GM12878 (cell line): Measurements from ENCODE around the gene MYO1E. TPM values are rescaled to one million over a fixed set of nuclear protein-coding genes. Genes with fewer than 3 reads are reported as not detected.
A peak's percentile ranks its signal among the peaks of the same experiment; 100 is the strongest.

Source experiments
- ATAC-seq: fragments of 200-7000 bp; cut with Tn5 transposase; 3 replicates; pipeline ENCODE4 v1.9.1; 2020; ENCODE audit warnings: mild to moderate bottlenecking, moderate library complexity
- BruUV-seq: library from RNA; stranded (reverse); fragments of 400-500 nt; replicated peaks from 2 replicates; lab custom pipeline; 2021; lab: Mats Ljungman, UMichigan
- CTCF ChIA-PET: fragments of 300-600 bp; sonication (Branson Sonifier 250); formaldehyde crosslinking; extraction: SDS; loops from one replicate; lab custom pipeline; 2021; ENCODE audit warnings: inconsistent platforms; lab: Yijun Ruan, JAX
- POLR2A ChIA-PET: fragments of 350-600 bp; formaldehyde crosslinking; extraction: SDS; loops from one replicate; lab custom pipeline; 2021; ENCODE audit warnings: inconsistent platforms; lab: Charles Lee
- RAD21 ChIA-PET: fragments of 300-600 bp; sonication (Branson Sonifier 250); formaldehyde crosslinking; loops from one replicate; lab custom pipeline; 2023; ENCODE audit warnings: antibody characterized with exemption; ENCODE audit not compliant: unreplicated experiment; lab: Charles Lee
- SMC1A ChIA-PET: fragments of 300-600 bp; sonication (Branson Sonifier 250); formaldehyde crosslinking; loops from one replicate; lab custom pipeline; 2023; ENCODE audit not compliant: unreplicated experiment, uncharacterized antibody; lab: Charles Lee
- DNase-seq: peaks from one replicate; pipeline ENCODE4 v3.0.0-alpha.2; 2011; ENCODE audit warnings: low read depth, low spot score
- FAIRE-seq: peaks from 3 replicates; lab custom pipeline; 2011; peaks lifted over from hg19 to GRCh38; lab: Jason Lieb, UNC
- H2AFZ ChIP-seq: 2 replicates; pipeline ENCODE4 v1.6.0; 2011; ENCODE audit warnings: low read depth, low read length, control low read depth; ENCODE audit not compliant: control insufficient read depth
- H3K27ac ChIP-seq: 2 replicates; pipeline ENCODE4 v1.5.1; 2011; ENCODE audit warnings: control low read depth; ENCODE audit not compliant: control insufficient read depth, insufficient read depth
- H3K27me3 ChIP-seq, 2 experiments: replicated peaks in 1 of 2; 2 replicates each; pipeline versions ENCODE4 v1.6.0 to v1.6.1; 2011; ENCODE audit warnings: low read length in 1 of 2; ENCODE audit not compliant: control insufficient read depth in 2 of 2, insufficient read depth in 2 of 2
- H3K36me3 ChIP-seq, 2 experiments: 2 replicates each; pipeline ENCODE4 v1.5.1; 2011; ENCODE audit warnings: low read length in 1 of 2; ENCODE audit not compliant: control insufficient read depth in 2 of 2, insufficient read depth in 2 of 2
- H3K4me1 ChIP-seq: 2 replicates; pipeline ENCODE4 v1.6.1; 2011; ENCODE audit warnings: mild to moderate bottlenecking, low read length, moderate library complexity, mixed read lengths; ENCODE audit not compliant: control insufficient read depth, insufficient read depth
- H3K4me2 ChIP-seq: 2 replicates; pipeline ENCODE4 v1.6.0; 2011; ENCODE audit warnings: control low read depth; ENCODE audit not compliant: control insufficient read depth, insufficient read depth
- H3K4me3 ChIP-seq: fragments of 200-600 bp; sonication (generic); 2 replicates; pipeline ENCODE4 v1.5.1; 2016
- H3K79me2 ChIP-seq: 2 replicates; pipeline ENCODE4 v1.6.0; 2011; ENCODE audit warnings: low read length; ENCODE audit not compliant: control insufficient read depth, insufficient read depth
- H3K9ac ChIP-seq: 2 replicates; pipeline ENCODE4 v1.8.0; 2011; ENCODE audit warnings: low read length, control low read depth, mixed read lengths; ENCODE audit not compliant: control insufficient read depth, insufficient read depth
- H3K9me3 ChIP-seq: replicated peaks from 3 replicates; pipeline ENCODE4 v1.5.1; 2011; ENCODE audit warnings: mild to moderate bottlenecking, low read length; ENCODE audit not compliant: control insufficient read depth, insufficient read depth
- H4K20me1 ChIP-seq: 2 replicates; pipeline ENCODE4 v1.6.0; 2011; ENCODE audit not compliant: control insufficient read depth, insufficient read depth
- POLR2AphosphoS2 ChIP-seq: IDR thresholded peaks from 2 replicates; pipeline ENCODE4 v1.6.1; 2011; ENCODE audit warnings: low read depth, mild to moderate bottlenecking, low read length, improper control_type of control experiment, moderate library complexity
- WGBS: methylation state at CpG from one replicate; pipeline ENCODE4 v1.1.6; 2016; ENCODE audit warnings: low lambda C conversion rate; ENCODE audit not compliant: insufficient replicate concordance, insufficient coverage; ENCODE audit errors: missing lambda C conversion rate; 5-methylcytosine and 5-hydroxymethylcytosine counted together
- in situ Hi-C: fragments of 300-500 bp; cut with MboI; formaldehyde crosslinking; loops from 9 replicates; pipeline ENCODE4 v1.14.3; 2018; ENCODE audit warnings: mixed read lengths
- intact Hi-C: fragments of 100-400 bp; cut with micrococcal nuclease; formaldehyde crosslinking; loops from one replicate; pipeline ENCODE4 v1.14.2; 2022; ENCODE audit not compliant: unreplicated experiment
- polyA plus RNA-seq, 11 experiments: library from polyadenylated mRNA; depleted of rRNA in 4 of 11; unstranded in 6 of 11; stranded (reverse) in 5 of 11; fragments of >200 nt; fragmentation: Nextera tagmentation in 4 of 11; fragmentation: Illumina TruSeq in 1 of 11; extraction: Ambion mirVana in 4 of 11; extraction: Trizol in 1 of 11; gene quantifications; 1 replicate in 1 of 11; 2 replicates in 10 of 11; pipeline versions ENCODE4 v1.2.1 to v1.2.3, GENCODE V29; 2011 to 2016; ENCODE audit warnings: inconsistent platforms in 2 of 11, missing spikeins in 2 of 11, low read depth in 1 of 11
- total RNA-seq, 4 experiments: library from RNA; depleted of rRNA in 3 of 4; stranded (reverse); fragments of >200 nt in 3 of 4; fragmentation: Illumina TruSeq in 1 of 4; extraction: Trizol in 1 of 4; gene quantifications; 2 replicates each; pipeline versions ENCODE4 v1.2.1 to v1.2.3, GENCODE V29; 2013 to 2021
- TF ChIP-seq, protein P1 (sequence below): IDR thresholded peaks from 2 replicates; pipeline ENCODE4 v1.6.1; 2012; ENCODE audit warnings: mild to moderate bottlenecking, low read depth, low read length

Gene MYO1E
- total and polyA plus RNA-seq, 10 of the 15 experiments (the other 5 are each of a cell fraction or from before 2014, with no cell fraction given) = 10.3 to 266 (median 64.9) TPM

- Histone ChIP-seq H3K27me3 (no peaks in the 10 kb centered on the region), H4K20me1 (no peaks in the 10 kb centered on the region), H2AFZ (no peak overlapping the region), H3K4me1 (peaks cover 10% of the 10 kb centered on the region; the same call in 1 of the 2 replicates), H3K79me2 (no peaks in the 10 kb centered on the region), H3K9me3 (no peaks in the 10 kb centered on the region), H3K4me3 (no peak overlapping the region), H3K36me3 (no peaks in the 10 kb centered on the region), H3K27ac (no peak overlapping the region), H3K9ac (no peak overlapping the region), H3K4me2 (no peak overlapping the region)
- no TSS peak for BruUV-seq
- ChIA-PET RAD21 (no interaction called here), CTCF (interaction anchor here (2.5 kb wide), 1 partner anchor 80 kb away, joined by 7 read pairs; no protein-coding TSS in a partner anchor), SMC1A (interaction anchor here (1.0 kb wide), 1 partner anchor 11 kb away, joined by 3 read pairs; no protein-coding TSS in a partner anchor), POLR2A (no interaction called here)
- in situ Hi-C loops = no loop called here
- no peak for FAIRE-seq
- ATAC-seq = no peak
- TF ChIP-seq, protein P1, sequence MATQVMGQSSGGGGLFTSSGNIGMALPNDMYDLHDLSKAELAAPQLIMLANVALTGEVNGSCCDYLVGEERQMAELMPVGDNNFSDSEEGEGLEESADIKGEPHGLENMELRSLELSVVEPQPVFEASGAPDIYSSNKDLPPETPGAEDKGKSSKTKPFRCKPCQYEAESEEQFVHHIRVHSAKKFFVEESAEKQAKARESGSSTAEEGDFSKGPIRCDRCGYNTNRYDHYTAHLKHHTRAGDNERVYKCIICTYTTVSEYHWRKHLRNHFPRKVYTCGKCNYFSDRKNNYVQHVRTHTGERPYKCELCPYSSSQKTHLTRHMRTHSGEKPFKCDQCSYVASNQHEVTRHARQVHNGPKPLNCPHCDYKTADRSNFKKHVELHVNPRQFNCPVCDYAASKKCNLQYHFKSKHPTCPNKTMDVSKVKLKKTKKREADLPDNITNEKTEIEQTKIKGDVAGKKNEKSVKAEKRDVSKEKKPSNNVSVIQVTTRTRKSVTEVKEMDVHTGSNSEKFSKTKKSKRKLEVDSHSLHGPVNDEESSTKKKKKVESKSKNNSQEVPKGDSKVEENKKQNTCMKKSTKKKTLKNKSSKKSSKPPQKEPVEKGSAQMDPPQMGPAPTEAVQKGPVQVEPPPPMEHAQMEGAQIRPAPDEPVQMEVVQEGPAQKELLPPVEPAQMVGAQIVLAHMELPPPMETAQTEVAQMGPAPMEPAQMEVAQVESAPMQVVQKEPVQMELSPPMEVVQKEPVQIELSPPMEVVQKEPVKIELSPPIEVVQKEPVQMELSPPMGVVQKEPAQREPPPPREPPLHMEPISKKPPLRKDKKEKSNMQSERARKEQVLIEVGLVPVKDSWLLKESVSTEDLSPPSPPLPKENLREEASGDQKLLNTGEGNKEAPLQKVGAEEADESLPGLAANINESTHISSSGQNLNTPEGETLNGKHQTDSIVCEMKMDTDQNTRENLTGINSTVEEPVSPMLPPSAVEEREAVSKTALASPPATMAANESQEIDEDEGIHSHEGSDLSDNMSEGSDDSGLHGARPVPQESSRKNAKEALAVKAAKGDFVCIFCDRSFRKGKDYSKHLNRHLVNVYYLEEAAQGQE = peak; percentile 73
- TF ChIP-seq POLR2AphosphoS2 = no peak
- intact Hi-C loops = no loop called here
- 76% methylated on average over 11 of the region's 16 CpGs for WGBS
- DNase-seq = no peak
Measured at GRCh38 chr15:59420986-59421618, 48.4 kb upstream of the MYO1E start.
